ENCODE data around the gene PSMG4. TPM values are rescaled to one million over a fixed set of nuclear protein-coding genes. Genes with fewer than 3 reads are reported as not detected.

Gene PSMG4
- total and polyA plus RNA-seq, 9 of the 15 experiments (the other 6 are each of a cell fraction or from before 2014, with no cell fraction given): 12.9 to 185 (median 52.0) TPM

GRCh38 chr6:3290931-3291211 lies 32.1 kb downstream of the PSMG4 start (continued):
- TF ChIP-seq CUX1 (CRISPR knock-in tag; IDR thresholded peaks at IDR 0.05) (no peak), KAT8 (IDR thresholded peaks at IDR 0.05; ENCODE audit: low read depth) (no peak), L3MBTL2 (IDR thresholded peaks at IDR 0.05) (no peak), ZNF398 (CRISPR knock-in tag; IDR thresholded peaks at IDR 0.05) (no peak)
